DMS153 (cell line): Measurements from ENCODE around the gene C1orf159.

ENCODE experiments used
- DNase-seq: peaks from one replicate; lab custom pipeline; 2025; lab: John Stamatoyannopoulos, UW

The C1orf159 gene

DNA sequence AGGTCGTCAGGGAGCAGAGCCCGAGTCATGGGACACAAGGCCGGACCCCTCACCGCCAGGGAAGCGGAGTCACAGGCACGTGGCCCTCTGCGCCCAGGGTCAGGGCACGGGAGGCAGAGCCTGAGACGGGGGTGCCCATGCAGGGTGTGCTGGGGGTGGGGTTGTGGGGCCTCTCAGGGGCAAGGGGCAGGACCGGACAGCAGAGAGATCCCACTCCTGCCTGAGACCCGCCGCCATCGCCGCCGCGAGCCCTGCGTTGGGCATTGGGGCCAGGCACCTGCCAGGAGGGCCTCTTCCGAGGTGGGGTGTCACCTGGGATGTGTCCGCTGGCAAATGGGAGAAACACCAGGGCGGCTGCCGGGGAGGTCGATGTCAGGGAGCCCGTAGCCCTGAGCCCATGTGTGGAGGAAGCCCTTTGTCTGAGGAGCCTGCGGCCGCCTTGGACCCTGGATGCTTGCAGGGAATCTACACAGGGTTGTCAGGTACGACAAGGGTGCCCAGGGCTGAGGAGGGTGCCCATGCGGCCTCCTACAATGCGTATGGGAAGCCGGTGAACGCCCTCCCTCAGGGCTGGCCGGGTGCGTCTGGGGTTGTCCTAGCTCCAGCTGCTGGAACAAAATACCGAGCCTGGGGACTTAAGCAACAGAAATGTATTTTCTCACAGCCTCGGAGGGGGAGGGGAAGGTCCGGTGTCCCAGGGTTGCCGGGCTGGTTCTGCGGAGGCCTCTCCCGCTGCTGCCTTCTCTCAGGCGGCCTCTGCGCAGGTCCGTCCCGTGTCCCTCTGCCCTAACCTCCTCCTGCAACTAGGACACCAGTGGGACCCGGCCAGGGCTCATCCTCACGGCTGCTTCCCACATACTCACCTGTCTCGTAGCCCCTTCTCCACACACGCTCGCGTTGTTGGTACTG lies 16.4 kb upstream of the C1orf159 start:
- no peak for DNase-seq

DNA sequence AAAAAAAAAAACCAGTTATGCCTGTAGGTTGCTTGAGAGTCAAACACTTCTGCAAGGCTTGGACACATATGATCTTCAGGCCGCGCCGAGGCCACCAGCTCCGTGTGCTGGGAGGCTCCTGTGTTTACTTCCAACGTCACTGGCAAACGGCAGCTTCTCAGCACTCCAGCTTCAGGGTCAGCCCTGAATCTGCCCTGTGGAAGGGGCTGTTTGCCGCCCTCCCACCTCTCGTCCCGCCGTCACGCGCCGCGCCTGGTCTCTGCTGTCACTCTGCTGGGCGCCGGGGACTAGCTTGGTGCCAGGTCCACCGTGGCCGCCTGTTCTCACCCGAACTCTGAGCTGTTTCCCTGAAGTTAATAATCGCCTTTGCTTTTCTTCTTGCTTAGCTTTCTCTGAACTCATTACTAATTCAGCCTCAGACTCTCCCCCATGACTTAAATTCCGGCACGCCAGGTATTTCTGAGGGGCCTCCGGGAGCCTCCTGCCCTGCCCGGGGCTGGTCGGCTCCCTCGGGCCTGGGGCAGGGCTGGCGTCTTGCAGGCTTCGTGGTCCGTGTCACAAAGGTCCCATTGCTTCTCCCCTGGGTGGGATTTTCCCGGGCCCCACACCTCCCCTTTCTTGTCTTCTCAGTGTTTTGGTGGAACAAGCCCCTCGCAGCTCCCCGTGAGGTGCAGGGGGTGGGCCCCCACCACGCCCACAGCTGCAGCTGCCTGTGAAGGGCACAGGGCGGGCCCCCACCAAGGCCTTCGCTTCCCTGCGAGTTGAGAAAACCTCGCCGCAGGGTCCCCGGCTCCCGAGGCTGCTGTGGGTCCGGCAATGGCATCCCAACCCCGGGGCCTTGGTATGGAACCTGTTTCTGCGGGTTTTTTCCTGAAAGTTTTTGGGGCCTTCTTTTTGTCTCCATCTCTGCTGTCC lies 14.6 kb upstream of the C1orf159 start:
- DNase-seq: no peak

DNA sequence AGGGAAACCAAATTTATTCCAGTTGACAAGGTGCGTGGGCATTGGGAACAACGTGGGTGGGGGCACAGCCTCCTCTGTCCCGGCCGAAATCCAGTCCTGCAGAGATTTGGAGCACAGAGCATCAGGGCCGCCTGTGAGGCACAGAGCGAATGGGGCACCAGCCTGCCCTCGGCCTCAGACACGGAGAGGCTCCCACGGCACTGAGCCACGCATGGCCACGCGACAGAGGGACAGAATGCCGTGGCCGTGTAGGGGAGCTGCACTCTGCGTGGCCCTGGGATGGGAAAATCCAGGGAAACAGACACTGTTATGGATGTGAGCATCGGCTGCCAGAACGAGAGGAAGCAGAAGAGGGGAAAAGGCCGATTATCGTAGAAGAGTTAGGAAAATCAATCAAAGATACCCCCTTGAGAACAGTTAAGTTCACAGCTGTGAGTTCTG lies 13.5 kb upstream of the C1orf159 start:
- no peak for DNase-seq

DNA sequence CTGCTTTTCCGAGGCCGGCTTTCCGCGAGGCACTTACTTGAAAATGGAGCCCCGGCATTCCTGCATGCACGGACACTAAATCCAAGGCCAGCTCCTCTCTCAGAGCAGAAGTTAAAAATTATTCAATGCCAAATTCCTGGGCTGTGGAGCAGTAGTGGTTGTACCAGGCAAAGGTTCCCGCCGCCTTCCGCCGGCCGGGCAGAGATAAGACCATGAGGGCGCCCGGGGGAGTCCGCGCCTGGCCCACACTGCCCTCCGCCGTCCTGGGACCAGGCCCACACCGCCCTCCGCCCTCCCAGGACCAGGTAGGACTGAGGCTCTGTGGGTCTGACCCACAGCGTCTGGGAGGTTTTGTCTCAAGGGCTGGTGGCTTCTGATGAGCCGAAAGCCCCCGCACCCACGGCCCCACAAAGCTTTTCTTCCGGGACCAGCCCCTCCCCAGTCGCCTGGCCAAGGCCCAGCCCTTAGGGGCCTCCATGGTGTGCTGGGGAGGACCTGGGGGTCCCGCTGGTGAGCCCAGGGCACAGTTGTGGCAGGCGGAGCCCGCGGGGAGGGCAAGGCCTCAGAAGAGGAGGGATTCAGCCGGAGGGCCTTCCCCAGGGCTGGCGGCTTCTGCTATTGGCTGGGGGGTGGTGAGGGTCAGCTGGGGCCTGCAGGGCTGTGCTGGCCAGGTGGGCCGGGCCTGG lies 12.7 kb upstream of the C1orf159 start:
- no peak for DNase-seq

DNA sequence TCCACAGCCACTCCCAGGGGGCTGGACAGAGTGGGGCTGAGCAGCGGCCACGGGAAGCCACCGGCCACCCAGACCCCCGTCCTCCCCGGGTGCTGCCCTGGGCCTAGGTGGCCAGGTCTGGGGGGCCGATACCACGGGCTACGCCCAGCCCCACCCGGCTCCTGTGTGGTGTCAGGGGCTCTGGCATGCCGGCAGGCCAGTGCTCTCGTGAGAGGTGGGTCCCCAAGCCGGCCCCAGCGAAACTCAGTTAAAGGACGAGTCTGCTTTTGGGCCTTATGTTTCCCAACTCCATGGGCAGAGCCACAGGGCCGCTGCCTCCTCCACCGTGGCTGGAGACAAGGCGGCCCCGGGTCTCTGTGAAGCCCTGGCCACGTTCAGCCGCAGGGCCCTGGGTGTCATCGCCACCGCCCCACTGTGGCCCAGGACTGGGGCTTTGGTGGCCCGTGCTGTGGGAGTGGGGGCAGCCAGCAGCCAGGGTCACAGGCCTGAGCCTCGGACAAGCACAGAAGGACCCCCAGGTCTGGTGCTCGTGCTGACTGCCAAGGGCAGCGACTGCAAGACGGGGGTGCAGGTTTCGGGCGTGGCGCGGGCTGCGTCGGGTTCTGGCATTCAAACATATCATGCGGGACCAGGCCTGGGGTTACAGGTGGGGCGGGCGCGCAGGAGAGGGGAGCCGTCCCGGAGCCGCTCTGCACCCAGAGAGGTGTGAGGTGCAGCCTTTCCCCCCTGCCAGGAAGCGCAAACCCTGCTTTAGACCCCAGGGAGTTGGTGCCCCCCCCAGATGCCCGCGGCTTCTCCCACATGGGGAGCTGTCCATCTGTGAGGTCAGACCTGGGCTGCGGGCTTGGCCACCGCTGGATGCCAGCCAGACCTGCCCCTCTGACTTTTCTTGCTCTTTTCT lies 11.9 kb upstream of the C1orf159 start:
- no peak for DNase-seq

DNA sequence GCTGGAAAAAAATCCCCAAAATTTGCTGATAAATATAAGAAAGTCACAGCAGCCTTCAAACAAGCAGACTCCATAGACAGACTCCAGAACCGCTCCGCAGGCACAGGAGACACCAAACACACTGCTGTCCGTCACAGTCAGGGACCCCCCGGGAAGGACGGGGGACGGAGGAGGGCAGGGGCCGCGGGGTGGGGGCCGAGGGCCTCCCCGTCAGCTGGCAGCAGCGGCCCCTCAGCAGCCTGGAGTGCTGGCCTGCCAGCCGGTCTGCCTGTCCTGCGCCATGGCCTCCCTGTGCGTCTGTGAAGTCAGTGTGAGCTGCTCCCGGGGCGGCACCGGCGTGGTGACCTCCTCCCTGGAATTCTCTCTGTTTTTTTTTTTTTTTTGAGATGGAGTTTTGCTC lies 10.1 kb upstream of the C1orf159 start:
- DNase-seq: no peak

DNA sequence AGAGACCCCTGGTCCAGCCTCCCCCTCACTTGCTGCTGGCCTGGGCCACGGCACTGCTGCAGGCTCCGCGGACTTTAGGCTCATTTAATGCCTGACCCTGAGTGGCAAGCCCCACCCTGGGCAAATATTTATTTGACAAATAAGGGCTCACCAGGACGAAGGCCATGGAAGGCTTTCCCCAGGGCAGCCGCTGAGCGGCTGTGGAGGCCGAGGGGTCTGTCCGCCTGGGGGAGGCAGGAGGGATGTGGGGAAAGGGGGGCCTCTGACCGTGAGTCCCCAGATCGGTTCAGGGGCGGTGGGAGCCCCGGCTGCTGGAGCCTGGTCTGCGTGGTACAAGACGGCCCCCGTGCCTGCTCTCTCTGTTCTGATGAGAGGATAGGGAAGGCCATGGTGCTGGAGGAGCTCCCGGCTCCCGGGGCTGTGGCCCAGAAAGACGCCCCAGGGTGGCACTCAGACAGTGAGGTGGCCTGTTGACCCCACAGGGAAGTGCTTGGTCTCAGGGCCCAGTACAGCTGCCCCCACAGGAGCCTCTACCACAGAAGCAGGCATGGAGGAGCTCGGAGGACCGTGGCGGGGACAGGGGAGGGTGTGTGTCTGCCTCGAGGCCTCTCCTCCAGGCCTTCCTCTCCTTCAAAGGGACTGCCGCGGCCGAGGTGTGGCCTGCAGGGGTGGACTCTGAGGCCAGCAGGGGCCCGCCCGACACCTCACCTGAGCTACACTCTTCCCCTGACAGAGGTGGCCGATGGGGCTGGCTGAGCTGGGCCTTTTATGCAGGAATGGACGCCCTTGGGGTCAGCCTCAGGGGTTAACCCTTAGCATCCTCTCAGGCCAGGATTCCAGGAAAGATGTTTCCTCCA lies 9.1 kb upstream of the C1orf159 start:
- DNase-seq: no peak

DNA sequence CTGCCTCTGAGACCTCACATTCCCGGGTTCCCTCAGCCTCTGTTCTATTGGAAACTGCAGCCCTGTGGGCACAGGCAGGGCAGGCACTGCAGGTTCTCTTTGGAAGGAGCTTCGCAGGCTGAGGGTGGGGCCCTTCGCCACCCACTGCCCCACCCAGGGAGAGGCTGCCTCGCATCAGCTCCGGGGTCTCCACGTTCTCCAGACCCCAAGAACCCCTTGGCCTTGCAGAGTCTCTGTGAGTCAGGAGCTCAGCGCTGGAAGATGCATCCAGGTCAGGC lies 8.6 kb upstream of the C1orf159 start:
- DNase-seq: no peak

DNA sequence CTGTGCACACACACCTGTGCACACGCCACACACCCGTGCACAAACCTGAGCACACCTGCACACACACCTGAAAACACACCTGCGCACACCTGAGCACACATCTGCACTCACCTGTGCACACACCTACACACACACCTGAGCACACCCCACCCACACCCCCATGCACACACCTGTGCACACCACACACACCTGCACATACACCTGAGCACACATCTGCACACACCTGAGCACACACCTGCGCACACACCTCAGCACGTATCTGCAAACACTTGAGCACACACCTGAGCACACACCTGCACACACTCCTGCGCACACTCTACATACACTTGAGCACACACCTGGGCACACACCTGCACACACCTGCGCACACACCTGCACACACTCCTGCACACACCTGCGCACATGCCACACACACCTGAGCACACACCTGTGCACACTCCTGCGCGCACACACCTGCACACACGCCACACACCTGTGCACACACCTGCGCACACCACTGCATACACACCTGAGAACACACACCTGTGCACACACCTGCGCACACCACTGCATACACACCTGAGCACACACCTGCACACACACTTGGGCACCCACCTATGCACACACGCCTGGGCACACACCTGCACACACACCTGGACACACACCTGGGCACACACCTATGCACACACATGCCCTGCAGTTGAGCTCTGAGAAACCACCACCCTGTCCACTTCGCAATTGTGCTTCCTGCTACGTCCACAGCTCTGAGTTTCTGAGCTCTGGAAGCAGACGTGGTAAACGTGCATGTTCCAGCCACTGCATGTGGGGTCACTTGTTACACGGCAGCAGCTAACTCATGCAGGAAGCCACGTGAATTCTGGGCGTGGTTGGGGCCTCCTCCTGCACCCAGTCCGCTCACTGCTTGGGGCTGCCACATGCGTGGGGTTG lies 8.0 kb upstream of the C1orf159 start:
- no peak for DNase-seq

DNA sequence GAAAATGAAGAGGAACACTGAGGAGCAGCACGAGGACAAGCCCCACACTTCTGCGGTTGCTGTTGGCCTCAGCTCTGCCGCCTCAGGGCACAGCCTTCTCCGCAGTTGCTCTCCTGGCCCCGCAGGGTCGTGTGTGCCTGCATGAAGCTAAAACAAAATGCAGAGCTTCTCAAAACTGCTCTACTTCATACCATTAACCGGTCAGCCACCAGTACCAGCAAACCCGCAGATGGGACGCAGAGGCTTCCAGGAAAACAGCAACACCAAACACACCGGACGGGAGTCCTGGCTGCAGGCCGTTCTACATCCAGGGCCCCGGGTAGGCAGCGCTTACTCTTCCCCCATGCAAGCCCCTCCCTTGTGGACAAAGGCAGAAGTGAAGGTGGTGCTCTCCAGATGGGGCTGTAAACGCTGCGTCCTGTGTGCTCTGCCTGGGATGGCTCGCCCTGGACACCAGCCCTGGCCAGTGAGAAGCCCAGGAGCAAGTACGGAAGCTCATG lies 7.1 kb upstream of the C1orf159 start:
- no peak for DNase-seq

DNA sequence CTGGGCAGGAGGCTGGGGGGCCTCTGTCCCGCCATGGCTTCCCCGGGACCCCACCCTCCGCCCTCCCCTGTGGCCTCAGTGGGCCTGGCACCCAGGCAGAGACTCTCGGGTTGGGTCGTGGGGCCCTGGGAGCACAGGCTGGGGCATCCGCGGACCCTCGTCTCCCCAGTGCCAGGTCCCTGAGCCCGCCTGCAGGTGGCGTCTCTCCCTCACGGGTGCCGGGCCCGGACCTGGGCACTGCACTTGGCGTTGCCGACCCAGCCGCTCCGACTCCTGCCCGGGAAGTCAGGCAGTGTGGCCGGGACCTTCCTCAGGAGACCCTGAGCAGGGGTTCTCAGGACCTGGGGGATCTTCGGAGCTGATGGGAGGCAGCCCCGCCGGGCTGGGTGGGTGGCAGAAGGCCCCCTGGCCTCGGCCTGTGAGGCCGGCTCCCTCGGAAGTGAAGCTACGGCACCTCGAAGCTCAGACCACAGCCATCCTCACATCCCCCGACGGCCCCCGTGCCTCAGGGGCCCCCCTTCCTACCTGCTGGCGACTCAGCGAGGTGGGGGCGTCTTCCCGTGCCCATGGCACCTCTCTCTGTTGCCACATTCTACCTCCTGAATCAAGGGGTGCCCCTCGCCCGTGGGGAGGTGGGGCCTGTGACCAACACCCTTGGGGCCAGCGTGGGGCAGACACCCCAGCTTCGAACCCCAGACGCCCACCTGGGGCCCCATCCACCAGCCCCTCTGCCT lies 6.4 kb upstream of the C1orf159 start:
- peak; percentile 68 for DNase-seq

DNA sequence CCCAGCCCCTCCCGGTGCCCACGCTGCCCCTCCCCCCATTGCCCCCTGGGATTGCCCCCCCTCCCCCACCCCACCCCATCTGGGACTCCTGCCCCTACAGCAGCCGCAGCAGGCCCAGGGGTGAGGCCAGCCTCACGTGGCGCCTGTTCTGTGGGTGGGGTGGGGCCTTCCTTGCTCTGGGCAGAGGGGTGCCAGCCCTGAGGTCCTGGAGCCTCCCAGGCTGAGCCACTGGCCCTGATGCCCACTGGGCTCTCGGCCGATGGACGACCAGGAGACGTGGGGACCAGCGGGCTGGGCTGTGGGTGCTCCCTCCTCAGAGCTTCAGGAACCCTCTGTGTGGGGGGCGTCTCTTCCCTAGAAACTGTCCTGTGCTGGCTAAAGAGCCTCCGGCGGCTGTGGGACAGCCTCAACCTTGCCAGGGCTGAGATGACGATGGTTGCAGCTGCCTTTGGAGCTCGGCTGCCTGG lies 5.8 kb upstream of the C1orf159 start:
- DNase-seq: no peak

DNA sequence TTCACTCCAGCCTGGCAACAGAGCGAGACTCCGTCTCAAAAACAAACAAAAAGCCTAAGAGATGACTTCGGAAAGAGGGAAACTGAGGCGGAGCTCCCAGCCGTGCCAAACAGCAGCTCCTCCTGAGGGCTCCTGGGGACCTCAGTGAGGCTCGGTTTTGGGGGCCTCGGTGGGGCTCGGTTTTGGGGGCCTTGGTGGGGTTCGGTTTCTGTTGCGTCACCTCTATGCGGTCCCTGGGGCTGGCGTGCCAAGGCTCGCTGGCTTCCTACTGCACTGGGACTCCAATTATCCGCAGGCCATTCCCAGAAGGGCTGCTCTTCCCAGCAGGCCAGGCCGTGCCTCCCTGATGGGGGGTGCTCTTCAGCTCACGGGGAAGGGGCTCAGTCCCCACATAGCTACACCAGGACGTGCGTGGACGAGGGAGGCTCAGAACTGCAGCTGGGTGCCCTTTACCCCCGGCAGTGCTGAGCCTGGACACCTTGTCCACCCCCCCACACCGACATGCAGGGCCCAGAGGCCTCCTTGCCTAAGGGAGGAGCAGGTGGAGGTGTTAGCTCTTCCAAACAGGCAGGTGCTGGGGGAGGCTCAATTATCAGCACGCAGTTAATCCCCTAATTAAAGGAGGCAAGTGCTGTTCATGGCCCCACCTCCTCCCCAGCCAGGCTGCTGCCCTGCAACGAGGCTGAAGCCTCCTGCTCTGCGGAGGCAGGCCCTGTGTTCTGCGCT lies 5.1 kb upstream of the C1orf159 start:
- DNase-seq: no peak

DNA sequence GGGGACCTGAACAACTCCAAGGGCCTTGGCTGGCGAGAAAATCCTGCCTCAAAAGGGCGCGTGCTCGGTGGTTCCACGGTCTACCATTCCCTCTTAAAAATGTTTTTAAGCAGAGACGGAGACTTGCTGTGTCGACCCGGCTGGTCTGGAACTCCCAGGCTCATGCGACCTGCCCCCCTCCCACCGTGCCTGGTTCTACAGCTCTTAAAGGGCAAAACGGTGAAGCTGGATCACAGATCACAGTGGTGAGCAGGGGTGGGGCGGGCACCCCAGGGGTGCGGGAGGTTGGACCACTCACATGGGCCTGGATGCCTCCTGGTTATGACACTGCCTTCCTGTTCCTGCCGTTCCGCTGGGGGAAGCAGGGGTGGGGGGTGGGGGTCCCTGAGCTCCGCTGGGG lies 4.2 kb upstream of the C1orf159 start:
- DNase-seq: no peak

DNA sequence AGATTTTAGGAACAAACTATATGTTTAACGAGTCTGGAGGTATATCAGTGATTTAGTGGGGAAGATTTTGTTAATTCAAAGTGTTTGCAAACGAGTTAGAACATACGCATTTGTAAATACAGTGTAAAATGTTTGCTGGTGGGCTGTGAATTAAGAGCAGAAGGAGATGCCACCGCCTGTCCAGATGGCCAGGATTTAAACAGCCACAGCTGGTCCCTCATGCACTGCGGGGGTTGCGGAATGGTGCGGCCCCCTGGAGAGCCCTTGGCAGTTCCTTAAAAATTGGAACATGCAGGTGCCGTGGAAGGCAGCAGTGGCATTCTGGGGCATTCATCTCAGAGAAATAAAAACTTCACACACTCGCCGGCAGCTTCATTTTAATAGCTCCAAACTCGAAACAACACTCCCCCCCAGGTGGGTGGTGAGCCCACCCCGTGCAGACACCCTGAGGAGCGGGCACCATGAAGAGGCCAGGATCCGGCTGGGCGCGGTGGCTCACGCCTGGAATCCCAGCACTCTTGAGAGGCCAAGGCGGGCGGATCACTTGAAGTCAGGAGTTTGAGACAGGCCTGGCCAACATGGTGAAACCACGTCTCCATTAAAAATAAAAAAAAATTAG lies 3.5 kb upstream of the C1orf159 start:
- DNase-seq: no peak

DNA sequence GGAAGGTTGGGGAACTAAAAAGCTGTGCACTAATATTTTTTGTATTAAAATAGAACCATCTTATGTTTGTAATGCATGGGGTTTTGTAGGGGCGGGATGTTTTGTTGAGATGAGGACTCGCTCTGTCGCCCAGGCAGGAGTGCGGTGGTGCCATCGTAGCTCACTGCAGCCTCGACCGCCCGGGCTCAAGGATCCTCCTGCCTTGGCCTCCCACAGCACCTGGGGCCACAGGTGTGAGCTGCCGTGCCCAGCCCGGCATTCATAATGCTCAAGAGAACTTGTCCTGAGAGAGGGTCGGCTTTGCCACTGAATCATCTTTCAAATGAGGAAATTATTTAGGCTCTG lies 3.0 kb upstream of the C1orf159 start:
- DNase-seq: no peak
